Liver (tissue), 9 donors: ENCODE results near the gene MOSPD3. TPM values are rescaled to one million over a fixed set of nuclear protein-coding genes. Genes with fewer than 3 reads are reported as not detected.

Source experiments
- DNase-seq: peaks from one replicate; pipeline ENCODE4 v3.0.0-alpha.2; 2017; ENCODE audit warnings: low spot score
- H3K27ac ChIP-seq, 2 donors: one replicate each; pipeline ENCODE4 v1.7.0; 2013; ENCODE audit warnings: inconsistent platforms in 2 of 2, low read length in 2 of 2, control low read depth in 1 of 2, low read depth in 1 of 2, mild to moderate bottlenecking in 1 of 2
- H3K27me3 ChIP-seq, 4 donors: one replicate each; pipeline versions ENCODE4 v1.6.1 to v1.7.0; 2013; ENCODE audit warnings: low read length in 3 of 4, inconsistent platforms in 1 of 4, mild to moderate bottlenecking in 1 of 4, moderate library complexity in 1 of 4; ENCODE audit not compliant: control insufficient read depth in 4 of 4, insufficient read depth in 4 of 4
- H3K36me3 ChIP-seq, 4 donors: one replicate each; pipeline versions ENCODE4 v1.6.1 to v1.7.0; 2013; ENCODE audit warnings: low read length in 3 of 4, mild to moderate bottlenecking in 3 of 4, low read depth in 1 of 4, moderate library complexity in 1 of 4; ENCODE audit not compliant: control insufficient read depth in 4 of 4, insufficient read depth in 3 of 4
- H3K4me1 ChIP-seq, 4 donors: one replicate each; pipeline versions ENCODE4 v1.6.1 to v1.7.0; 2013; ENCODE audit warnings: low read length in 3 of 4, mild to moderate bottlenecking in 3 of 4, moderate library complexity in 1 of 4; ENCODE audit not compliant: control insufficient read depth in 4 of 4, insufficient read depth in 4 of 4
- H3K4me3 ChIP-seq, 3 donors: one replicate each; pipeline versions ENCODE4 v1.6.1 to v1.7.0; 2013; ENCODE audit warnings: low read length in 3 of 3, control low read depth in 1 of 3, low read depth in 1 of 3, mild to moderate bottlenecking in 1 of 3
- H3K9ac ChIP-seq, 2 donors: one replicate each; pipeline ENCODE4 v1.7.0; 2013; ENCODE audit warnings: low read length in 2 of 2, mild to moderate bottlenecking in 2 of 2, moderate library complexity in 2 of 2, control low read depth in 1 of 2, low read depth in 1 of 2
- H3K9me3 ChIP-seq, 4 donors: one replicate each; pipeline versions ENCODE4 v1.6.1 to v1.7.0; 2013; ENCODE audit warnings: low read length in 3 of 4; ENCODE audit not compliant: control insufficient read depth in 4 of 4
- ATF3 ChIP-seq: IDR thresholded peaks from 2 replicates; pipeline ENCODE4 v1.6.1; 2016; ENCODE audit warnings: antibody characterized with exemption
- CTCF ChIP-seq: fragments of 150-350 bp; IDR thresholded peaks from 2 replicates; pipeline ENCODE4 v1.5.1; 2017; ENCODE audit warnings: improper control_type of control experiment, low read depth, low read length; ENCODE audit not compliant: missing input control
- EGR1 ChIP-seq, 2 donors: IDR thresholded peaks; 2 replicates each; pipeline ENCODE4 v1.6.1; 2016 to 2018; ENCODE audit warnings: antibody characterized with exemption in 2 of 2, low read depth in 2 of 2
- FOXA1 ChIP-seq: IDR thresholded peaks from 2 replicates; pipeline ENCODE4 v1.6.1; 2016; ENCODE audit warnings: antibody characterized with exemption
- FOXA2 ChIP-seq: IDR thresholded peaks from 2 replicates; pipeline ENCODE4 v1.6.1; 2016; ENCODE audit warnings: antibody characterized with exemption
- GABPA ChIP-seq, 2 donors: IDR thresholded peaks in 1 of 2; conservative IDR thresholded peaks in 1 of 2; 2 replicates each; pipeline ENCODE4 v1.6.1; 2016; ENCODE audit warnings: antibody characterized with exemption in 2 of 2, mild to moderate bottlenecking in 1 of 2, moderate library complexity in 1 of 2
- HNF4A ChIP-seq, 2 donors: conservative IDR thresholded peaks; 2 replicates each; pipeline ENCODE4 v1.6.1; 2016; ENCODE audit warnings: antibody characterized with exemption in 2 of 2, mild to moderate bottlenecking in 2 of 2
- HNF4G ChIP-seq: IDR thresholded peaks from 2 replicates; pipeline ENCODE4 v1.6.1; 2016; ENCODE audit warnings: antibody characterized with exemption
- JUND ChIP-seq, 2 donors: IDR thresholded peaks; 2 replicates each; pipeline ENCODE4 v1.6.1; 2016; ENCODE audit warnings: antibody characterized with exemption in 2 of 2
- MAX ChIP-seq: IDR thresholded peaks from 2 replicates; pipeline ENCODE4 v1.6.1; 2016; ENCODE audit warnings: antibody characterized with exemption
- NR2F2 ChIP-seq: IDR thresholded peaks from 2 replicates; pipeline ENCODE4 v1.6.1; 2016; ENCODE audit warnings: antibody characterized with exemption
- RAD21 ChIP-seq, 2 donors: IDR thresholded peaks; 2 replicates each; pipeline ENCODE4 v1.6.1; 2016; ENCODE audit warnings: antibody characterized with exemption in 2 of 2, mild to moderate bottlenecking in 2 of 2
- RXRA ChIP-seq, 2 donors: IDR thresholded peaks; 2 replicates each; pipeline ENCODE4 v1.6.1; 2017 to 2018; ENCODE audit warnings: antibody characterized with exemption in 2 of 2, mild to moderate bottlenecking in 1 of 2
- SP1 ChIP-seq: IDR thresholded peaks from 2 replicates; pipeline ENCODE4 v1.6.1; 2018; ENCODE audit warnings: antibody characterized with exemption, mild to moderate bottlenecking
- TAF1 ChIP-seq: conservative IDR thresholded peaks from 2 replicates; pipeline ENCODE4 v1.6.1; 2016; ENCODE audit warnings: antibody characterized with exemption, mild to moderate bottlenecking
- YY1 ChIP-seq: IDR thresholded peaks from 2 replicates; pipeline ENCODE4 v1.6.1; 2016; ENCODE audit warnings: antibody characterized with exemption, mild to moderate bottlenecking
- ZBTB33 ChIP-seq: IDR thresholded peaks from 2 replicates; pipeline ENCODE4 v1.6.1; 2016; ENCODE audit warnings: antibody characterized with exemption
- WGBS: extraction: QIAGEN DNeasy Blood & Tissue Kit; methylation state at CpG from one replicate; pipeline ENCODE4 v1.1.7; 2013; 5-methylcytosine and 5-hydroxymethylcytosine counted together
- polyA plus RNA-seq, 2 donors: library from polyadenylated mRNA; stranded (reverse) in 1 of 2; unstranded in 1 of 2; fragments of 200-250 nt in 1 of 2; fragments of >200 nt in 1 of 2; fragmentation: Nextera tagmentation in 1 of 2; extraction: Ambion mirVana in 1 of 2; gene quantifications; one replicate each; pipeline versions ENCODE4 v1.2.1 to v1.2.3, GENCODE V29; 2013 to 2015
- total RNA-seq, 2 donors: library from RNA; depleted of rRNA; stranded (reverse); fragments of >200 nt; gene quantifications; one replicate each; pipeline ENCODE4 v1.2.3, GENCODE V29; 2014
- TF ChIP-seq, protein P1 (sequence below): IDR thresholded peaks from 2 replicates; pipeline ENCODE4 v1.6.1; 2016; ENCODE audit warnings: antibody characterized with exemption, mild to moderate bottlenecking
- donor health status: healthy.
- donor health status: healthy.
- donor health status: healthy.
- donor health status: healthy.
- donor health status: healthy.

The MOSPD3 gene
- total and polyA plus RNA-seq, 4 donors: 3.5 to 15.7 (median 8.6) TPM

DNA sequence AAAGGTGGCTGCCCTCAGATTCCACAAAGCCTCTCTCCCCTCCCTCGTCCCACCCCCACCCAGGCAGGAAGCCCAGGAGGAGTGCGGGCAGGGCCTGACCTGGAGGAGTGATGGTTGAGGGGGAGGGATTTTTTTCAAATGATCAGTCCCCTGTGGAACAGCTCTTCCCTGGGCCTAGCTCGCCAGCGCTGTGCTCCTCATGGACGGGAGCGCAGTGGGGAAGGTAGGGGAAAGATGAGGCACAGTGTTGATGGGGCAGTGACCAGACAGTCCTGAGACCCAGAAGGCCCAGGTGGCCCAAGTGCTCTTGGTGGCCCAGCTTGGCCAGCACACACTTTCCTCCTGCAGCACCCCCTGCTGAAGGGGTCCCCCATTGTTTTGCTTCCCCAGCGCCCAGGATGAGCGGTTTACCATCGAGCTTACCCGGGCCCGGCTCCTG lies 47.2 kb upstream of the MOSPD3 start:
- no peak for DNase-seq
- Histone ChIP-seq H3K27ac (peak overlapping the region; percentile 43 to 46), H3K27me3 (no peaks in the 10 kb centered on the region), H3K9me3 (no peaks in the 10 kb centered on the region), H3K36me3 (peaks cover 2 to 22% (median 15%) of the 10 kb centered on the region in 4 donors), H3K9ac (no peak overlapping the region), H3K4me1 (peaks cover 36 to 92% (median 74%) of the 10 kb centered on the region in 4 donors), H3K4me3 (no peak overlapping the region)
- no peak for TF ChIP-seq EGR1 (IDR thresholded peaks at IDR 0.05; ENCODE audit: low read depth in 2 of 2)
- no peak for TF ChIP-seq HNF4G
- no peak for TF ChIP-seq FOXA2
- no peak for TF ChIP-seq NR2F2
- TF ChIP-seq FOXA1: no peak
- TF ChIP-seq MAX: no peak
- TF ChIP-seq SP1: no peak
- peak; percentile 49 to 81 for TF ChIP-seq RXRA (IDR thresholded peaks at IDR 0.05)
- no peak for TF ChIP-seq GABPA (IDR thresholded peaks at IDR 0.05 in 1 of 2, conservative IDR thresholded peaks at IDR 0.05 in 1 of 2)
- TF ChIP-seq CTCF: no peak
- peak in 1 of 2 donors; percentile 35 for TF ChIP-seq HNF4A (conservative IDR thresholded peaks at IDR 0.05)
- TF ChIP-seq YY1: peak; percentile 29
- no peak for TF ChIP-seq TAF1
- TF ChIP-seq, protein P1, sequence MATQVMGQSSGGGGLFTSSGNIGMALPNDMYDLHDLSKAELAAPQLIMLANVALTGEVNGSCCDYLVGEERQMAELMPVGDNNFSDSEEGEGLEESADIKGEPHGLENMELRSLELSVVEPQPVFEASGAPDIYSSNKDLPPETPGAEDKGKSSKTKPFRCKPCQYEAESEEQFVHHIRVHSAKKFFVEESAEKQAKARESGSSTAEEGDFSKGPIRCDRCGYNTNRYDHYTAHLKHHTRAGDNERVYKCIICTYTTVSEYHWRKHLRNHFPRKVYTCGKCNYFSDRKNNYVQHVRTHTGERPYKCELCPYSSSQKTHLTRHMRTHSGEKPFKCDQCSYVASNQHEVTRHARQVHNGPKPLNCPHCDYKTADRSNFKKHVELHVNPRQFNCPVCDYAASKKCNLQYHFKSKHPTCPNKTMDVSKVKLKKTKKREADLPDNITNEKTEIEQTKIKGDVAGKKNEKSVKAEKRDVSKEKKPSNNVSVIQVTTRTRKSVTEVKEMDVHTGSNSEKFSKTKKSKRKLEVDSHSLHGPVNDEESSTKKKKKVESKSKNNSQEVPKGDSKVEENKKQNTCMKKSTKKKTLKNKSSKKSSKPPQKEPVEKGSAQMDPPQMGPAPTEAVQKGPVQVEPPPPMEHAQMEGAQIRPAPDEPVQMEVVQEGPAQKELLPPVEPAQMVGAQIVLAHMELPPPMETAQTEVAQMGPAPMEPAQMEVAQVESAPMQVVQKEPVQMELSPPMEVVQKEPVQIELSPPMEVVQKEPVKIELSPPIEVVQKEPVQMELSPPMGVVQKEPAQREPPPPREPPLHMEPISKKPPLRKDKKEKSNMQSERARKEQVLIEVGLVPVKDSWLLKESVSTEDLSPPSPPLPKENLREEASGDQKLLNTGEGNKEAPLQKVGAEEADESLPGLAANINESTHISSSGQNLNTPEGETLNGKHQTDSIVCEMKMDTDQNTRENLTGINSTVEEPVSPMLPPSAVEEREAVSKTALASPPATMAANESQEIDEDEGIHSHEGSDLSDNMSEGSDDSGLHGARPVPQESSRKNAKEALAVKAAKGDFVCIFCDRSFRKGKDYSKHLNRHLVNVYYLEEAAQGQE: no peak
- TF ChIP-seq ATF3: no peak
- no peak for TF ChIP-seq ZBTB33
- TF ChIP-seq RAD21 (IDR thresholded peaks at IDR 0.05): no peak
- TF ChIP-seq JUND (IDR thresholded peaks at IDR 0.05): no peak
- 76% methylated on average over 11 of the region's 11 CpGs for WGBS
